ENCODE results near the gene TBC1D14. TPM values are rescaled to one million over a fixed set of nuclear protein-coding genes. Genes with fewer than 3 reads are reported as not detected.

Gene TBC1D14
- total RNA-seq, 2 experiments from 2014 or later = 53.7 to 55.3 TPM

DNA sequence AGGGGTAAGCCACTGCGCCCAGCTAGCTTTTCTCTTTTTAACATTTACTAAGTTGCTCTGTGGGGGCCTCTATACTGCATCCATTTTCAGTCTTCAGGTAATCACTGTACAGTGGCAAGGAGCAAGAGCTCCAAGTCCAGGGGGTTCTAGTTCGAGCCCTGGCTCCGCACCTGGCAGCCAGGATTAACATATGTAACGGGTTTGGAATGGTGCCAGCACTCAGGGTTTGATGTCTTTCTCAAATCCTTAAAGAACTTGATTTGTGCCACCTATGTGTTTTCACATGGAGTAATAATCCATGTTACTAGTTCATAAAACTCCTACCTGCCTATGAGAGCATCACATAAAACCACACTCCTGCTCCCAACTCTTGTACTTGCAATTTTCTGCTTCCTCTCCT is 153.7 kb downstream of the TBC1D14 start:
- peaks cover 60% of the 10 kb centered on the region for H3K36me3 Mint-ChIP-seq (ENCODE audit: low read depth)

DNA sequence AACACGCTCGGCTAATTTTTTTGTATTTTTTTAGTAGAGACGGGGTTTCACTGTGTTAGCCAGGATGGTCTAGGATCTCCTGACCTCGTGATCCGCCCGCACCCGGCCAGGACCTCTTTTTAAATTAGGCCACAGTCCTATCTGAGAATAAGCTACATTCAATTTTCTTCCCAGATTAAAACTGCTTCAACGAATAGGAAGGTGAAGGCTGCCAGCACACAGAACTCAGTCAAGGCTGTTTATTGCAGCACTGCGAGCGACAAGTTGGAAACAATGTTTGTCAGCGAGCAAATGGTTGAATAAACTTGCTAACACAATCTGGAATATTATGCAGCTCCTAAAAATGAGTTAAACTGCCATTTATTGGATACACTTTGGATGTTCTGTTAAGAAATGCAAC is 156.4 kb downstream of the TBC1D14 start:
- Mint-ChIP-seq H3K27ac (no peak overlapping the region), H3K27me3 (peaks cover 2% of the 10 kb centered on the region), H3K36me3 (ENCODE audit: low read depth) (peaks cover 41% of the 10 kb centered on the region), H3K4me3 (peak overlapping the region; percentile 90), H3K9me3 (no peaks in the 10 kb centered on the region), H3K4me1 (peaks cover 54% of the 10 kb centered on the region)
- DNase-seq = no peak
- ChIA-PET CTCF (interaction anchor here (0.6 to 8.1 kb wide), 5 partner anchors 8 to 390 kb away, joined by 3 to 127 read pairs (median 3); partner anchors contain the start of gene TADA2B), POLR2A (interaction anchor here (0.8 to 7.8 kb wide), 7 partner anchors 8 to 183 kb away, joined by 3 to 187 read pairs (median 10); partner anchors contain the start of gene TADA2B)

More for the DNA sequence above, 153.7 kb downstream of the TBC1D14 start:
- Mint-ChIP-seq H3K9me3 (no peaks in the 10 kb centered on the region), H3K4me3 (no peak overlapping the region), H3K27ac (no peak overlapping the region), H3K27me3 (no peaks in the 10 kb centered on the region), H3K4me1 (peaks cover 45% of the 10 kb centered on the region)
- ChIA-PET CTCF (no interaction called here), POLR2A (interaction anchor here (1.8 to 2.7 kb wide), 2 partner anchors 20 to 154 kb away, joined by 6 to 12 read pairs; partner anchors contain the start of genes TADA2B and TBC1D14)
- DNase-seq = no peak

- Mint-ChIP-seq H3K36me3 (ENCODE audit: low read depth) (peaks cover 37% of the 10 kb centered on the region), H3K4me1 (peaks cover 54% of the 10 kb centered on the region), H3K4me3 (peak overlapping the region; percentile 90), H3K9me3 (no peaks in the 10 kb centered on the region), H3K27ac (peak overlapping the region; percentile 78), H3K27me3 (peaks cover 4% of the 10 kb centered on the region)
- ChIA-PET POLR2A (interaction anchor here (0.8 to 7.8 kb wide), 16 partner anchors 9 to 426 kb away, joined by 3 to 187 read pairs (median 10); partner anchors contain the start of genes MRFAP1, MRFAP1L1, S100P and TADA2B), CTCF (interaction anchor here (0.6 to 8.1 kb wide), 6 partner anchors 8 to 391 kb away, joined by 3 to 127 read pairs (median 4); partner anchors contain the start of gene TADA2B)
- DNase-seq = no peak
Measured at GRCh38 chr4:7066493-7066892, 156.9 kb downstream of the TBC1D14 start.

DNA sequence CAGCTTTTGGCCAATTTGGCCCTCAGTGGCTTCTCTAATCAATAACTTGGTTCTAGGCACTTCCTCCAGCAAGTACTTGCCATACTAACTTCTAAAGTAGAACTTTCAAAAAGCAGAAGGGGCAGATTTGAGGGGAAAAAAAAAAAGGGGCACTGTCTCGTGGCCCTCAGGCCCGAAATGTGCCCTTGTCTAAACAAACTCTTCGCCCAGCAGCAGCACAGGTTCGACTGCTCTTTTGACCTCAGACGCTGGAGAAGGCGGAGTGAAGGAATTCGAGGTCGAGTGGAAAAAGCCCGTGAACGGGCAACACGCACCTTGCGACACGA is 157.5 kb downstream of the TBC1D14 start:
- Mint-ChIP-seq H3K36me3 (ENCODE audit: low read depth) (peaks cover 31% of the 10 kb centered on the region), H3K9me3 (no peaks in the 10 kb centered on the region), H3K4me3 (peak overlapping the region; percentile 90), H3K4me1 (peaks cover 54% of the 10 kb centered on the region), H3K27ac (peak overlapping the region; percentile 78), H3K27me3 (peaks cover 9% of the 10 kb centered on the region)
- ChIA-PET POLR2A (interaction anchor here (1.2 to 7.8 kb wide), 33 partner anchors 9 to 1369 kb away, joined by 3 to 187 read pairs (median 10); partner anchors contain the start of genes BLOC1S4, MRFAP1, MRFAP1L1 and S100P), CTCF (interaction anchor here (1.1 to 8.1 kb wide), 9 partner anchors 9 to 392 kb away, joined by 3 to 127 read pairs (median 4); partner anchors contain the start of genes TADA2B and TBC1D14)
- DNase-seq = no peak

GRCh38 chr4:7067452-7068278 is 158.0 kb downstream of the TBC1D14 start, which contains the start of gene GRPEL1:
Gene GRPEL1 (minus strand): TSS chr4:7068064. CDS start chr4:7068032, 32 bp downstream.
- H3K36me3 Mint-ChIP-seq (ENCODE audit: low read depth) = peaks cover 27% of the 10 kb centered on the region
- peaks cover 14% of the 10 kb centered on the region for H3K27me3 Mint-ChIP-seq
- ChIA-PET POLR2A (interaction anchor here (1.0 to 7.8 kb wide), 41 partner anchors 10 to 1368 kb away, joined by 3 to 187 read pairs (median 7); partner anchors contain the start of genes BLOC1S4, MRFAP1, MRFAP1L1 and S100P), CTCF (interaction anchor here (0.7 to 8.1 kb wide), 16 partner anchors 9 to 394 kb away, joined by 3 to 127 read pairs (median 4); partner anchors contain the start of genes TADA2B and TBC1D14)
- H3K27ac Mint-ChIP-seq = peak within 1 kb of the TSS; percentile 88
- peak; percentile 100 for DNase-seq
- H3K9me3 Mint-ChIP-seq = no peaks in the 10 kb centered on the region
- peaks cover 54% of the 10 kb centered on the region for H3K4me1 Mint-ChIP-seq
- H3K4me3 Mint-ChIP-seq = peak within 1 kb of the TSS; percentile 90

DNA sequence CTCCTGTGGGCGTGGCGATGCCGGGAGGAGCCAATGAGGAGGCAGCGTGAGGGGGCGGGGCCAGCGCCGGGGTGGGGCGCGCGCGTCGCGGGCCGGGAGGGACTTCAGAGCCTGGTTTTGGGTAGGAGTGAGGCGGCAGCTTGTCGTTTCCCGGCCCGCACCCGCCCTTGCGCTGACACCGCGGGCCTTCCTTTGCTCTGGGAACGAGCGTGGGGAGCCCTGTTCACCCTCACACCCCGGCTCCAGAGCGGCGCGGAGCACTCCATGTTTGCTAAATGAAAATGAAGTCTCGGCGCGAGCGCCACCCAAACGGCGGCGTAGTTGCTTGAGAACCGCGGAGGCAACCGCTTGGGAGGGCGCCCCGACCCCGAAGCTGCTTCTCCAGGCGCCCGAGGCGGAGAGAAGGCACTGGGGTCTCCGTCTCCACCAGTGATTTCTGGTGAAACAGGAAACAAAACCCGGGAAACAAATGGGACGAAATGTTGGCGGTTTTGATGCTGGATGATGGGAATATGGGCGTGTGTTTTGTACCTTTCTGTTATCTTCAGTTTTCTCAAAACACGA is 158.7 kb downstream of the TBC1D14 start:
- no peak for DNase-seq
- POLR2A ChIA-PET = interaction anchor here (0.8 to 7.8 kb wide), 40 partner anchors 11 to 1368 kb away, joined by 3 to 187 read pairs (median 7); partner anchors contain the start of genes BLOC1S4, MRFAP1, MRFAP1L1 and S100P
- Mint-ChIP-seq H3K4me3 (peak overlapping the region; percentile 90), H3K9me3 (no peaks in the 10 kb centered on the region), H3K27me3 (peaks cover 16% of the 10 kb centered on the region), H3K36me3 (ENCODE audit: low read depth) (peaks cover 21% of the 10 kb centered on the region), H3K27ac (peak overlapping the region; percentile 88), H3K4me1 (peaks cover 54% of the 10 kb centered on the region)
- CTCF ChIA-PET = interaction anchor here (0.7 to 8.1 kb wide), 17 partner anchors 12 to 395 kb away, joined by 3 to 127 read pairs (median 4); partner anchors contain the start of genes TADA2B and TBC1D14

GRCh38 chr4:7068883-7069282 is 159.3 kb downstream of the TBC1D14 start:
- CTCF ChIA-PET = interaction anchor here (0.9 to 8.1 kb wide), 14 partner anchors 11 to 394 kb away, joined by 3 to 127 read pairs (median 4); partner anchors contain the start of gene TADA2B
- H3K27me3 Mint-ChIP-seq = peaks cover 16% of the 10 kb centered on the region
- DNase-seq = no peak
- H3K9me3 Mint-ChIP-seq = no peaks in the 10 kb centered on the region
- POLR2A ChIA-PET = interaction anchor here (0.8 to 7.8 kb wide), 25 partner anchors 12 to 428 kb away, joined by 3 to 187 read pairs (median 10); partner anchors contain the start of genes BLOC1S4, MRFAP1, MRFAP1L1 and TADA2B
- H3K27ac Mint-ChIP-seq = peak overlapping the region; percentile 88
- peak overlapping the region; percentile 90 for H3K4me3 Mint-ChIP-seq
- peaks cover 52% of the 10 kb centered on the region for H3K4me1 Mint-ChIP-seq
- peaks cover 16% of the 10 kb centered on the region for H3K36me3 Mint-ChIP-seq (ENCODE audit: low read depth)

- Mint-ChIP-seq H3K36me3 (ENCODE audit: low read depth) (peaks cover 6% of the 10 kb centered on the region), H3K4me3 (no peak overlapping the region), H3K4me1 (peaks cover 38% of the 10 kb centered on the region), H3K9me3 (no peaks in the 10 kb centered on the region), H3K27me3 (peaks cover 16% of the 10 kb centered on the region), H3K27ac (no peak overlapping the region)
- POLR2A ChIA-PET = interaction anchor here (1.1 to 7.8 kb wide), 5 partner anchors 25 to 350 kb away, joined by 3 to 187 read pairs (median 5); partner anchors contain the start of genes TADA2B and TBC1D14
- CTCF ChIA-PET = interaction anchor here (0.5 to 8.1 kb wide), 27 partner anchors 8 to 390 kb away, joined by 3 to 127 read pairs (median 4); partner anchors contain the start of genes TADA2B and TBC1D14
- DNase-seq = peak; percentile 88
Measured at GRCh38 chr4:7070729-7071511, 161.3 kb downstream of the TBC1D14 start.

- no peaks in the 10 kb centered on the region for H3K9me3 Mint-ChIP-seq
- H3K4me3 Mint-ChIP-seq = no peak overlapping the region
- H3K36me3 Mint-ChIP-seq (ENCODE audit: low read depth) = no peaks in the 10 kb centered on the region
- H3K27ac Mint-ChIP-seq = no peak overlapping the region
- DNase-seq = no peak
- peaks cover 16% of the 10 kb centered on the region for H3K27me3 Mint-ChIP-seq
- ChIA-PET CTCF (interaction anchor here (1.1 to 8.1 kb wide), 3 partner anchors 30 to 355 kb away, joined by 3 to 127 read pairs (median 48); partner anchors contain the start of gene TADA2B), POLR2A (no interaction called here)
- peaks cover 20% of the 10 kb centered on the region for H3K4me1 Mint-ChIP-seq
Measured at GRCh38 chr4:7073059-7073458, 163.4 kb downstream of the TBC1D14 start.

DNA sequence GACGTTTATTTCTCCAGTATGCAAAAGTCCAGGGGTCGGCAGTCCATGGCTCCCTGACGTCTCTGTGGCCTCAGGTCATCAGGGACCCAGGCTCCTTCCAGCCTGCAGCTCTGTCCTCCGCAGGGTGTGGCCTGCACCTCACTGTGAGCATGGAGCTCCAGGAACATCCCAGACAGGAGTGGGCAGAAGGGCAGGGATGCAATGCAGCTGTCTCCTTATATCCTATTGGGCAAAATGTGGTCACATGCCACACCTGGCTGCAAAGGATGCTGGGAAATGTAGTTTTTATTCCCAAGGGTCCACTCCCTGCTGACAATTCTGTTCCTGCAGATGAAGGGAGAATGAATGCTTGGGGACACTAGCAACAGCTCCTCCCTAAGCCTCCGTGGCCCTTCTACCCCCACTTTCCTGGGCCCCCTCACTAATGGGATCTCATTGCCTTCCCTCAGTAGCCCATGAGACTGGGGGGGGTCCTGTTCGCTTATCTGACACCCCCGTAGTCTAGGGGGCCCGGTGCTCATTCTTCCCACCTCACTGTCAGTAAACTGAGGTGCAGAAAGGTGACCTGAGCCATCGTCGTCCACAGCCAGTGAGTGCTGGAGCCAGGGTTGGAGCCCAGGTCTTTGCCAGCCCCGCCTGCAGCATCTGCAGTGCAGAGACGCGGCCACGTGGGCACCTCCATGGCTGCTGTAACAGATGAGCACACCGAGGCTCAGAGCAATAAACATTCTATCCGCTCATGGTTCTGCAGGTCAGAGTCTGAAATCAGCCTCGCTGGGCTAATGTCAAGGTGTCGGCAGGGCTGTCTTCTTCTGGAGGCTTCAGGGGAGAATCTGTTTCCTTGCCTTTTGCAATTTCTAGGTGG is 164.1 kb downstream of the TBC1D14 start:
- CTCF ChIA-PET = interaction anchor here (8.1 kb wide), 1 partner anchor 31 kb away, joined by 127 read pairs; the partner anchor contains the start of gene TADA2B
- Mint-ChIP-seq H3K4me1 (peaks cover 14% of the 10 kb centered on the region), H3K27ac (no peak overlapping the region), H3K9me3 (no peaks in the 10 kb centered on the region), H3K4me3 (no peak overlapping the region), H3K36me3 (ENCODE audit: low read depth) (no peaks in the 10 kb centered on the region), H3K27me3 (peaks cover 16% of the 10 kb centered on the region)
- POLR2A ChIA-PET = no interaction called here
- DNase-seq = peak; percentile 35

DNA sequence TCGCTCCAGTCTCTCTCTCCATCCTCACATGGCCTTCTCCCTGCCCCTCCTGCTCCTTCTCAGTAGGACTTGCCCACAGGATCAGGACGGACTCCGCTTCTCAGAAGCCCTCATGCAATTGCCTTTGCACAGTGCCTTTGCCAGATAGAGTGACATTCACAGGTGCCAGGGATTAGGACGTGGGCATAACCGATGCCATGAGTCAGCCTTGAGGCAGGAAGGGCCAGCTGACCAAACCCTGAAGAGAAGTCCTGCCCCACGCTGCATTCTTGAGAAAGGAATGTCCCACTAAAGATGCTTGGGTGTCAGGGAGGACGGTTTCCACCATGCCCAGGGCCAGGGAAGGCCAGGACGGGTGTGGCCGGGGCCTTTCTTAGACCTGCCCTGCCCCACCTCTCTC is 164.8 kb downstream of the TBC1D14 start:
- H3K9me3 Mint-ChIP-seq = no peaks in the 10 kb centered on the region
- ChIA-PET POLR2A (no interaction called here), CTCF (no interaction called here)
- H3K4me1 Mint-ChIP-seq = peaks cover 12% of the 10 kb centered on the region
- no peak for DNase-seq
- no peak overlapping the region for H3K27ac Mint-ChIP-seq
- H3K4me3 Mint-ChIP-seq = no peak overlapping the region
- H3K27me3 Mint-ChIP-seq = peaks cover 19% of the 10 kb centered on the region
- no peaks in the 10 kb centered on the region for H3K36me3 Mint-ChIP-seq (ENCODE audit: low read depth)
